NCI-H187 (cell line): ENCODE measurements around the gene KRT75.

Source experiments
- DNase-seq, 2 experiments: peaks; one replicate each; lab custom pipeline; 2025; lab: John Stamatoyannopoulos, UW

KRT75 gene

DNA sequence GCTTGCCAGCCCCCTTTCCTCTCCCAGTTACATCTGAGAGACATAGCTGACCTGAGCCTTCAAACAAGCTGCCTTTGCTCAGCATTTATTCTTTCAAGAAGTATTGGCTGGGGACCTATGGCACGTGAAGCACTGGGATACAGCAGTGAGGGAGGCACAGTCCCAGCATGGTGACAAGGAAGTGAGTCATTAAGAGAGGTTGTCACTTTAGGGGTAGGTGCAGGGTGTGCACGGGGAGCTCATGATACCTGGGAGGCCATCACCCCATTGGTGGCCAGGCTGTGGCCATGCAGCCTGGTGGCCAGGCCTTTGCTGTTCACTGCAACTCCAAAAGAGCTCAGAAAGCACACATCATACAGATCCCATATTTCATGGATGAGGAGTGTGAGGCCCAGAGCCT is 5.7 kb upstream of the KRT75 start:
- no peak for DNase-seq

DNA sequence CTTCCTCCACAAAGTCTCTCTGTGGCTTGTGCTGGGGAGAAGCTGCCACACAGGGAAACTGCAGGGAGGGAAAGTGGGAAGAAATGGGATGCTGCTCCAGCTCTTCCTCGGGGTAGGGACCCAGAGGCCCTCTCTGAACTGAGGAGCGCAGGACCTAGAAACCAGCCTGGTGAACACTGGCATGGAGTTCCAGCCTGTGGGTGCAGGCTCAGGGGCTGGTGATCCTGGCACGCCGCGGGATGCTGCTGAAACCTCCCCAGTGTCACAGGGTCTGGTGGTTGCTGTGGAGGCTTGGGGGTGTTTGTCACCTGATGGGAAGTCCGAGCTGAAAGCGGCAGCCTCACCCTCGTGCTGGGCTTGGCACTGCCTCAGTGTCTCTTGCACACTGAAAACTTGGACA is 5.2 kb upstream of the KRT75 start:
- no peak for DNase-seq

DNA sequence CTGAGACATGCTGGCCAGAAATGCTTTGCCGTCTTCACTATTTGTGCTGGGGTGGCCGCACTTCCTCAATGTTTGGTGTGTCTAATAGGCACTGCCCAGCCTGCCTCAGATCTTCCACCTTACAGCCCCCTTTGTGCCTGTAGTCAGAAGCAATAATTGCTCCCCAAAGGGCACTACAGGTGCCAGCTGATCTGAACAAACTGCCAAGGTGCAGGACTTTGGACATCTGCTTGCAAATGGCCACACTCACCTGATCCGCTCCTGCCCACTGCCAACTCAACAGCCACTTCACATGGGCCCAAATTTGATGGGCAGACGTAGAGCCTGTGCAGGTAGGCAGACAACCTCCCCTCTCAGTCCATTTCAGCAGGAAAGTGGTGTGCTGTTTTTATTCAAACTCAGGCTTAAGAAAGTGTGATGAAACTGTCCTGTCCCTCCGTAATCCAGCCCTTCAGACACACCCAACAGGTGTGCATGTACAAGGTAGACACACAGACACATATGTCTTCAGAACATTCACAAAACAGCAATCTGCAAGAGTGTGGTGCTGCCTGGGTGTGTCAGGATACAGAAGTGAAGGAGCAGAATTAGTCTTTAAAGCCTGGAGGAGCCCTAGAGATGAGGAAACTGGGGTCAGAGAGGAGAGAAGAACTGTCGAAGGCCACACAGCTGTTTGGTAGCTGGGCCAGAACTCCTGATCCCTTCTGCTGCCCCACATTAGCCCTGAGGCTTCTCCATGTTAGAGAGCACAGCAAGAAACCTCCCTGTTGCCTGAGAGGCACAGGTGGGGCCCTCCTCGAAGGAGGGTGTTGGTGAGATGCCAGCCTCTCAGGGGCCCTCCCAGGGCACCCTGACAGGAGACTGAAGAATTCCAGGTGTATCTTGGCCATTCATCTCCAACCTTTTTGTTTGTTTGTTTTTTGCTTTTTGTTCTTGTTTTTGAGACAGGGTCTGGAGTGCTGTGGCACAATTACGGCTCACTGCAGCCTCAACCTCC is 4.4 kb upstream of the KRT75 start:
- no peak for DNase-seq

DNA sequence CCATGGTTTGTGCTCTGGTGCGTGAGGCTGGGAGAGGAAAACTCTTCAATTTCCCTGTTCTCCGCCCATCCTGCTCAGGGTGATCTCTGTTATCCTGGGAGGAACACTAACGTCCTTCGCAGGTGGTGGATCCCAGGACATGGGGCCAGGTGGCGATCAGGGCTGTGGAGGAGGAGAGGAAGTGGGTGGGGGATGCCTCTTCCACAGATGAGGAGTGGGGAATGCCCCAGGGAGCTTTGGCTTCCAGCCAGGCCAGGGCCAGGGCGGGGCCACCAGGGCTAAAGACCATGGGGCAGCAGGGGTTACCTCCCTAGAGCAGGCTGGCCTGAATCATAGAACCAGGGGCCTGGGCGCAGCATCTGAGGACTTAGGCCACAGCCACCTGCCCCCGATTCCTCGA is 3.3 kb upstream of the KRT75 start:
- DNase-seq: no peak

DNA sequence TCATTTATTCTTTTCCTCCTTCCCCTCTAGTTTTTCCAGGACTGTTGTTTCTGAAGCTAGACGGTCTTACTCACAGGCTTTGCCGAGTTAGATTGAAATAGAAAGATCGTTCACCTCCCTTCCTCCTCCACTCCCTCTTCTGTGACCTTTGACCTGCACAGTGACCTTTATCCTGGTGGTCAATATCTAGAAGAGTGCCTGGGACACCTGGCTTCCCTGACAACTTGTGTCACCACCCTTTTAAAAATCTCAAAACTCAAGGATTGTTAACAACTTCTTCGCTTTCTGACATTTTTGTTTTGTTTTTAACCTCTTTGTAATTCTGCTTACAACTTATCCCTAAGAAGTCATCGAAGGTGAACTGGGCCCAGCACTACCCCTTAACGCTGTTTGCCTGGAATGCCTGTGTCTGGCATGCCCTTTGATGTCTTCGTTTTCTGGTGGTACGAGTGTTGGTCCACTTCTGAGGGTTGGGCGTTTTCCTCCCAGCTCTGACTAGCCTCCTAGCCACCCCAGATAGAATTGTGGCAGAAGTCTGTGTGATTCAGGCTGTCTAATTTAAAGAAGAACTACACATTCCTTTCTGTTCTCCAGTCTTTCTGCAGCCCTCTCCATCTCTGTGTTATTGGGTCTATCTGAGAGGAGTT is 2.8 kb upstream of the KRT75 start:
- DNase-seq: no peak

DNA sequence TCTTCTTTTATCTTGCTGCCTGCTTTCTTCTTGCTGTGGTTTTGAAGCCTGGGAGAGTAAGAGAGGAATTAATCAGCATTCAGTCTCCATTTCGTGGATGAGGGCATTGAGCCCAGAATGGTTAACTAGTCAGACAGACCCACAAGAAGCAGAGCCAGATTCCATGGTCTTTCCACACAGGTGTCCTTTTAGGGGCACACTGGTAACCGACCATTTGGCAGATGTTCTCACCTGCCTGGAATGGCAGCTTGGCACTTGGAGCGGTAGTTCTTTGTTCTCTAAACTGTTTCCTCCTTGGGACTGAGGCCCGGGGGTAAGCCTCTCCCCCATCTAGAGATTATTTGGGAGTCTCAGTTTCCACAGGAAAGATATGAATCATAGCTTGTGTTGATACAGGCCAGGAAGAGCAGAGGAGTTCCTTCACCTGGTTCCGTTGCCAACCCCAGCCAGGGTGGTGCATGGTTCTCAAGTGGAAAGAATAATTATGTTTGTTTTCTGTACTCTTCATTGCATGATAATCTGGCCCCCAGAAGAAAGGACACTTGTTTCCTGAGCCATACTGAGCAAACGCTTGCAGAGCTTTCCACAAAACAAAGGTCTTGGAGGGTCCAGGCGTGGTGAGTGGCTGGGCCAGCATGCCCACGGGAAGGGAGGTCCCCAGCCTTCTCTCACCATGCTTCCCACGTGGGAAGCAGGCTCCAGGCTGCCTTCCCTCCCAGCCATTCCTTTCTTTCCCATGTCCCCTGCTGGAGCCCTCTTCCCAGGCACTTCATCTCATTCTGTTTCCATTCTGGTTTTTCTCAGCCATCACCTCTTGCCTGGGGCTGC is 2.0 kb upstream of the KRT75 start:
- no peak for DNase-seq

DNA sequence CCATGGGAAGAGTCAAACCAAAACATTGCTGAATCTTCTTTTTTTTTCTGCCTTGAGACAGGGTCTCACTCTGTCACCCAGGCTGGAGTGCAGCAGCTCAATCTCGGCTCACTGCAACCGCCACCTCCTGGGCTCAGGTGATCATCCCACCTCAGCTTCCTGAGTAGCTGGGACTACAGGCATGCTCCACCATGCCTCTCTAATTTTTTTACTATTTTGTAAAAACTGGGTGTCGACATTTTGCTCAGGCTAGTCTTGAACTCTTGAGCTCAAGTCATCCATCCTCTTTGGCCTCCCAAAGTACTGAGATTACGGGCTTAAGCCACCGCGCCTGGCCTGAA is 1.5 kb upstream of the KRT75 start:
- no peak for DNase-seq

DNA sequence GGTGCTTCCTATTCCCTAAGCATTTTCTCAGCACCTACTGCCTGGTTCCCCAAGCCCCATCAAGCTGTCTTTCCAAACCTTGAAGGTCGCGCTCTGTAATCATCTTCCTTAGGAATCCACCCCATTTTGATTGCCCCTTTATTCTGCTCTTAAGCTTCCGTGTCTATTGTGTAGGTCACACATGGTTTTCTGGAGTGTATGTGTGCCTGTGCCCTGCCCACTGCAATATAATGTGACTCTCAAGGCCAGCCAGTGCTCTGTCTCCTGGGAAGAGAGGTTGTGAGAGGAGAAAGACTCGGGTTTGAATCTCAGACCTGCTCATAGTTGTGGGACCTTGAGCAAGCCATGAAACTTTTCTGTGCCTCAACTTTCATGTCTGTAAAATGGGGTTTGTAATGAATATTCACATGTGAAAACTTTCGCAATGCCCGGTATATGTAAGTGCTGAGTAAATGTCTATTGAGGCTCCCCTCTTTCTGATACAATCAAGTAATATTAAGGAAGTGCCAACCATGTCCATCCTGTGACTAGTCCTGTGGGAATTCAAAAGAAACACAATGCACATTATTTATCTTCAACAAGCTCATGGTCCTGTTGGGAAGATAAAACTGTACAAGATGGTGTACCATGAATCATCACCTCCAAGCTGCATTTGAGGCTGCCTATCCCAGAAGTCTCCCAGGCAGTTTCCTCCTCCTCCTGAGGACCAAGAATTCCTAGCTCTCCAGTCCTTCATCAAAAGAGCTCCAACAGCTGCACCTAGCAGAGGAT is 774 bp upstream of the KRT75 start:
- DNase-seq: no peak

DNA sequence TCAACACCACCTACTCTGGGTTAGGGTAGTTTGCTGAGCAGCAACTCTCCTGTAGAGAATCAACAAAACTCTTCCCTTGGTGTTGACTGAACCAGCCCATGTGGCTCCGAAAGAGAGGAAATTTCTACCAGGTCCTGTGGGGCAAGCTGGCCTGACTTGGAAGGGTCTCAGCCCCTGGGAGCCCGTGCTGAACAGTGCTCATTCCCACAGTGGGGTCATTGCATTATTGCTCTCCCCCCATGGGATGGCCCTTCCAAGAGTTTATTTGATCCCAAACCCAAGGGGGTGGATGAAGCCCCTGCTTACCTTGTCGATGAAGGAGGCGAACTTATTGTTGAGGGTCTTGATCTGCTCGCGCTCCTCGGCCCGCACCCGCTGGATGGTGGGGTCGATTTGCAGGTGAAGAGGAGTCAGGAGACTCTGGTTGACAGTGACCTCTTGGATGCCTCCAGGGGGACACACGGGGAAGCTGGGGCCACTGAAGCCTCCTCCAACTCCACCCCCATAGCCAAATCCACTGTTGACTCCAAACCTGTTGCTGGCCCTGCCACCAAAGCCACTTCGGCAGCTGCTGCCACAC is 580 bp downstream of the KRT75 start:
- no peak for DNase-seq

DNA sequence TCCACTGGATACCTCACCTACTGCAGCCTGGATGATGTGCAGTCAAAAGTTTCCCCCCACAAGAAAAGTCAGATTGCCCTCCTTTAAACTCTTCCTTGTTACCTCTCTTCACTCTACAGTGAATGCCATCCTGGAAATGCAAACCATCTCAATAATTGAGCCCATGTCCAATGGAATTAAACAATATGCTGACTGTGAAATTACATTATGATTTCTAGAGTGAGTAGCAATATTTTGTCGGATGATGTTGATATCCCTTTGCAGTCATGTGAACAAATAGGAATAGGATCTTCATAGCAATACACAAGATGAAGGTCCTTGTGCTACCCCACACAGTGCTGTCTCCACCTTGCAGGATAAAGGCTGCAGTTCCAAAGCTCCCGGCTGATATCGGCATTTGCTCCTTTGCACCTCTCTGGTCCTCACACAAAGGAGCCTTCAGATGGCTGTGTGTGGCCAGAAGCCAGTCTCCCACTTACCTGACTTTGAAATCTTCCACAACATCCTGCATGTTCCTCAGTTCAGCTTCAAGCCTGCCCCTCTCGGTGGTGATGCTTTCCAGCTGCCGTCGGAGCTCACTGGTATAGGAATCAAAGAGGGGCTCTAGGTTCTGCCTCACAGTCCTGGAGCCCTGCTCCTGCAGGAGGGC is 1.5 kb downstream of the KRT75 start:
- DNase-seq: no peak

DNA sequence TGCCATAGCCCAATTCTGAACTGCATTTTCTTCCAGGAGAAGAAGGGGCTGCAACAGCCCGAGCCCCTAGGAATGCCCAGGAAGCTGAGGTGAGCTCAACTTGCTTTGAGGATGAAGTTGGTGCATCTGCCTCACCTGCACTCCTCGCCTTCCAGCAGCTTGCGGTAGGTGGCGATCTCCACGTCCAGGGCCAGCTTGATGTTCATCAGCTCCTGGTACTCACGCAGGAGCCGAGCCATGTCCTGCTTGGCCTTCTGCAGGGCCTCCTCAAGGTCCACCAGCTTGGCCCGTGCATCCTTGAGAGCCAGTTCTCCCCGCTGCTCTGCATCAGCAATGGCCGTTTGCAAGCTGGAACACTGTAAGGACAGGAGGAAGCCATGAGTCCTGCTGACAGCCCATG is 6.0 kb downstream of the KRT75 start:
- DNase-seq: no peak

DNA sequence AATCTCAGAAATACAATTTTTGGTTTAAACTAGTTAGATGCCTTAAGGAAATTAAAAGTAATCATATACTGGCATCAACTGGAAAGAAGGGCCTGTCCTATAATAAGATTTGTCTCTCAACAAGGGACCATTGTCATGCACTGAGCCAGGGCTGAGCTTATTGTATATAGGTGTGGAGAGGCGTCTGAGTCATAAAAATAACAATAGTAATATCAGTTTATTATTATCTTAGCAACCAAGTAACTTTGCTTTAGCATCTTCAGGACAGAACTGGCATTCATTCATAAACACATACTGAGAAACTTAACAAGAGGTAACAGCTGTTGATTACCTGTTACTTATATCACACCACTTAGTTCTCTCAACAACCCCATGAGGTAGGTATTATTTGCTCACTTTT is 7.1 kb downstream of the KRT75 start:
- DNase-seq: no peak

DNA sequence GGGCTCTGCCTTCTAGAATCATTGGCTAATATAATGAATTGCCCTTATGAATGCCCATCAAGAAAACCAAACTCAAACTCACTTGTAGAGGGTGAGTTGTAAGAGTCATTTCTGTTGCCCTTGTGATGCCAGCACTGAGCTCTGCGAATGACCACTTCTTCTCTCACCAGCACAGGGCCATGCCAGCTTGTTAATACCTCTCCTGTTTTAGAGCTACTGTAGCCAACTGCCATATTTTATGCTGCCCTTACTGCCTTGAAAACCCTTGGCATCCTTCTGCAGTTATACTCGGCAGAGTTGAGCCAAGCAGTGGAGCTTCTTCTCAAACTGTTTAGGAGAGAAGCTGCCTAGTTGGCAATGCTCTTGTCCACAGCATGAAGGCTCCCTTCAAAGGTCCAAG is 8.1 kb downstream of the KRT75 start:
- DNase-seq: no peak

DNA sequence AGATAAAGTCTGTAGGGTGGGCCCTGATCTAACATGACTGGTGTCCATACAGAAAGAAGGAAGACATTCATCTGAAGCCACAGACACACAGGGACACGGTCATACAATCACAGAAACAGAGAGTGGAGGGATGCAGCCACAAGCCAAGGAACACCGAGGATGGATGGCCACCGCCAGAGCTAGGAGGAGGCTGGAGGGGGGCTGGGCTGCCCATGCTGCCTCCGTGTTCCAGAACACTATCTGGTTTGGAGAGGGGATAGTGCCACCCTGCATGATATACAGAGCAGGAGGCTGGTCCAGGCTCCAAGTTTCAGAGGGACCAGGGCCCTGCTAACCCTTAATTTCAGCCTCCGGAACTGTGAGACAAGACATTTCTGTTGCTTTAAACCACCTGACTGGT is 8.7 kb downstream of the KRT75 start:
- DNase-seq: no peak

DNA sequence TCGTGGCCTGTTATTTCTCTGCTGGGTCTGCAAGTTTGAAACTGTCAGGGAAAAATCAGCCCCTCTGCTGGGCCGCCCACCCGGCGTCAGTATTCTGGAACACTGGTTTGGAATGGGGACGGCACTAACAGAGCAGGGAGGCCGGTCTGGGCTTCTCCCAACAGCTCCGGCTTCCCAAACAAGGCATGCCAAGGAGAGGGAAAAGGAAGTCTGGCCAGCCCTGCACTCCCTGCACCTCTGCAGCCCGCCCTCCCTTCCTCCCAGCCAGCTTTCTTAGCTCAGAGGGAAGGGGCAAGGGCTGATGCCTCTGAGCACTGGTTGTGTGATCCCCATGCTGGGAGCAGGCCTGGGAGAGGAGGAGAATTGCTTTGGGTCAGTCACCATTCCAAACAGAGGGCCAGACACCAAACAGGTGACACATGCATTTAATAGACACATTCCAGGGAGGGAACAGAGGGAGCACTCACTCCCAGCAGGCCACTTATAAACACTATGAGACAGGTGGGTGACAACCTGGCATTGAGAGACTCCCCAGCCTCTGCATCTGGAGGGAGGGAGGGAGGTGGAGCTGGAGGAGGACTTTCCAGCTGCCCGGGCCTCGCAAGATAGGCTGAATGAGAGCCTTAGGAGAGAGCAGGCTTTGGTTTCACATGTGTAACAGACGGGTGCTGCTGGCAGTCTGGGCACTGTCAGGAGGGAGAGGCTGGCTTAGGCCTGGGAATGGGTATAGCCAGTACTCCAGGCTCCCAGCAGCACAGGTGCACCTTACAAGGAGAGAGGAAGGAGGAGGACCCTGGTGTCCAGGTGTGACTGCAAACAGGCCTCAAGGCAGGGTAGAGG is 10.3 kb downstream of the KRT75 start:
- DNase-seq: peak in 1 of 2 experiments; percentile 67

DNA sequence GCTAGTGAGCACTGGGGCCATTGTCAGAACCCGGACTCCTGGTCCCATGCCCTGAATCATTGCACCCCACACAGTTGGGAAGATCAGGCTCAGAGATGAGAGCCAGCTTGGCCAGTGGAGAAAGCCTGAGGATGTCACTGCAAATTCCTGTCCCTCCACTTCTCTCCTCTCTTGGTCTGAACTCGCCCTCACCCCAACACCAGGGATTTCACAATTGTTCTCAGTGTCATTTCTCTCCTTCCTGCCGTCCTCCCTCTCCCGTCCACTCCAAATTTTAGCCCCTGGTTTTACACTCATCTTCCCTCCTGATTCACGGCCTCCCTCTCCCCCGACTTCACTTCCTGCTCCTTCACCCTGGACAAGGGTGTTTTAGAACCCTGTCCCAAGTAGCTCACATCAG is 11.1 kb downstream of the KRT75 start:
- no peak for DNase-seq

DNA sequence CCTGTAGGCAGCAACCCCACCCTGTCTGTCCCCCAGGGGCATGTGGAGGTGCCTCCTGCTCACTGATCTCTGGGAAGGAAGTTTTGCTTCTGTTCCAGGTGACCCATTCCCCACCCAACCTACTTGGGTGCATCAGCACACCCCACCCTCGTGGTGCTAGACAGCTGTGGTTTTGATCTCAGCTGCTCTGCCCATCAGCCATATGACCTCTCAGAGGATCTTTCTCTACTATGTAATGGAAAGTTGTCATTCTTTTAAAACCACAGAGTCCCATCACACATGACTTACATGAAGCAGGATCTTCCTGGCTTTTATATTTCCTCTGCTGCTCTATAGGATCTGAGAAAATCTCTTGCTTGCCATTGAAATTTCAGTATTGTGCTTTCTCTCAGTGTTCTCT is 14.5 kb downstream of the KRT75 start:
- DNase-seq: no peak

DNA sequence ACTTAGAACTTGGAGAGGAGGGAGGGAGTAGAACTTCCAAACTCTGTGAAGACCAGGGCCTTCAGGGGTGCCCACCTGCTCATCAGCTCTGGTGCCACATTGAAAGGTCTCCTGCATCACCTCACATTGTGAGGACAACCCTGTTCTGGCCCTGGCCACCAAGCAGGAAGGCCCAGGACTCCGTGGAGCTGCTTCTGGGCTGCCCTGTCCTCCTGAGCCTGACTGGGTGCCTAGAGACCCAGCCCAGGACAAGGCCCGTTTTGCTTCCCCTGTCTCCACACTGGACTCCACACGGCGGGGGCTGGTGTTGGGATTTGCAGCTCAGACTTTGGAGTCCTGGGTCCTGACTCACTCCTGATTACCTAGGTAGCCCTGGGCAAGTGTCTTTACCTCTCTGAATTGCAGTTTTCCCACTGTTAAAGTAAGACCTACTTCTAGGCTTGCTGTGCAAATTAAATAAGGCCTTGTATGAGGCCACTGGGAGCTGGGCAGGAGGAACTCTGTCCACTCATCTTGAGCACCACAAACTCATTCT is 15.5 kb downstream of the KRT75 start:
- DNase-seq: no peak

DNA sequence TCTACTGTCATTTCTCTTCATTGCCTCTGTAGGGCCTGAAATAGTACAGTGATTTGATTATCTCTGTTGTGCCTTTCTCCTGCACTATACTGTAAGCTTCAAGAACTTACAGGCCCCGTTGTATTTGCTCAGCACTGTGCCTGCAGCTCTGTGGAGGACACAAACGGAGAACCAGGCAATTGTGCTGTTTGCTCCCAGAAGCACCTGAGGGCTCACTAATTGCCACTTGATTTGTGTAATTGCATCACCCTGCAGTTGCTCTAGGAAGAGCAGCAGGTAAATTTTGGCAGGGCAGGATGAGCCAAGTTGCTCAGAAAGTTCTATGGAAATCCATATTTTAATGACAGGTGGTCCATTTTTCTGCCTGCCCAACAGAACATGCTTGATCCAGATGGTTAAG is 16.4 kb downstream of the KRT75 start:
- DNase-seq: no peak

DNA sequence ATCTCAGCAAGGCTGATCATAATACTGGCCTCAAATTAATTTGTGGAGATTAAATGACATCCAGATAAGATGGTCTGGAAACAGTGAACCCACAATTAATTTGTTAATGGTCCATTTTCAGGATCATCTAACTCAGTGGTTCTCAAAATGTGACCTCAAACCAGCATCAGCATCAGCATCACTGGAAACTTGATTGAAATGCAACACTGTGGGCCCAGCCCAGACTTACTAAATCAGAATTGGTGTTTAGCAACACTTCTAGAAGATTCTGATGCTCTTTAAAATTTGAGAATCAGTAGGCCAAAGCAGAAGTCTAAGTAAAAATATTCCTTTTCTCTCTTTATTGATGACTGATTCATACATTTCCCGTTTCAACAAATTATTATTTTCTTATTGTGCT is 17.4 kb downstream of the KRT75 start:
- DNase-seq: no peak
